K562 (cell line): ENCODE measurements around the gene CXCR5. TPM values are rescaled to one million over a fixed set of nuclear protein-coding genes. Genes with fewer than 3 reads are reported as not detected.

ENCODE experiments used
- AFF1 ChIP-seq, 2 experiments: fragments of 450-650 bp; IDR thresholded peaks; 2 replicates each; pipeline ENCODE4 v1.6.1; 2018; ENCODE audit warnings: mild to moderate bottlenecking in 2 of 2, low read depth in 1 of 2; ENCODE audit not compliant: partially characterized antibody in 2 of 2
- ARHGAP35 ChIP-seq: fragments of 450-650 bp; IDR thresholded peaks from 2 replicates; pipeline ENCODE4 v1.6.1; 2018; ENCODE audit not compliant: partially characterized antibody
- CEBPG ChIP-seq, 3 experiments: fragments of 200-800 bp in 1 of 3; sonication (Bioruptor generic) in 1 of 3; sonication (generic) in 1 of 3; formaldehyde crosslinking in 1 of 3; IDR thresholded peaks in 2 of 3; conservative IDR thresholded peaks in 1 of 3; 2 replicates each; pipeline versions ENCODE4 v1.6.1 to v1.8.0; 2016 to 2022; ENCODE audit warnings: missing compliant biosample characterization in 2 of 3, missing genetic modification characterization in 2 of 3, mild to moderate bottlenecking in 1 of 3, missing genetic modification reagents in 1 of 3
- HCFC1 ChIP-seq: IDR thresholded peaks from 2 replicates; pipeline ENCODE4 v1.6.1; 2012; ENCODE audit warnings: low read depth, low read length, improper control_type of control experiment
- RBBP5 ChIP-seq: fragments of 200-600 bp; sonication (generic); IDR thresholded peaks from 2 replicates; pipeline ENCODE4 v1.6.1; 2012; ENCODE audit warnings: borderline replicate concordance, mild to moderate bottlenecking, low read length, control low read depth, inconsistent platforms; ENCODE audit not compliant: insufficient read depth, poor library complexity, severe bottlenecking
- SFPQ ChIP-seq: fragments of 200-400 bp; formaldehyde crosslinking; IDR thresholded peaks from 2 replicates; pipeline ENCODE4 v1.6.1; 2017; ENCODE audit warnings: mild to moderate bottlenecking, low read depth, low read length, moderate library complexity
- SNAPC5 ChIP-seq: fragments of 250-450 bp; sonication (Bioruptor Pico); IDR thresholded peaks from 2 replicates; pipeline ENCODE4 v1.8.0; 2021; ENCODE audit warnings: moderate library complexity, mild to moderate bottlenecking, inconsistent platforms
- XRCC4 ChIP-seq: IDR thresholded peaks from one replicate; pipeline ENCODE4 v1.6.1; 2011; ENCODE audit not compliant: insufficient read depth, insufficient read length; ENCODE audit errors: extremely low read depth
- ZC3H11A ChIP-seq: IDR thresholded peaks from 2 replicates; pipeline ENCODE4 v1.6.1; 2012; ENCODE audit warnings: low read depth, low read length, improper control_type of control experiment
- ZFP30 ChIP-seq: fragments of 250-450 bp; sonication (Bioruptor Pico); IDR thresholded peaks from 2 replicates; pipeline ENCODE4 v1.8.0; 2022; ENCODE audit warnings: moderate library complexity, mild to moderate bottlenecking, inconsistent platforms, borderline replicate concordance
- ZNF408 ChIP-seq: fragments of 250-450 bp; sonication (Bioruptor Pico); IDR thresholded peaks from 2 replicates; pipeline ENCODE4 v1.4.0; 2020; ENCODE audit warnings: low read depth, mild to moderate bottlenecking, moderate library complexity
- ZNF592 ChIP-seq: fragments of 450-650 bp; IDR thresholded peaks from 2 replicates; pipeline ENCODE4 v1.6.1; 2017; ENCODE audit warnings: antibody characterized with exemption, mild to moderate bottlenecking
- polyA plus RNA-seq, 8 experiments: library from polyadenylated mRNA; depleted of rRNA in 4 of 8; stranded (reverse) in 5 of 8; unstranded in 3 of 8; fragments of >200 nt; fragmentation: Nextera tagmentation in 2 of 8; fragmentation: Illumina TruSeq in 1 of 8; extraction: Ambion mirVana in 2 of 8; extraction: Trizol in 1 of 8; gene quantifications; 2 replicates each; pipeline versions ENCODE4 v1.2.1 to v1.2.3, GENCODE V29; 2011 to 2014; ENCODE audit warnings: inconsistent platforms in 1 of 8, missing spikeins in 1 of 8
- total RNA-seq, 7 experiments: library from RNA; depleted of rRNA in 6 of 7; stranded (reverse); fragments of >200 nt in 6 of 7; fragmentation: Illumina TruSeq in 2 of 7; extraction: Trizol in 2 of 7; gene quantifications; 2 replicates each; pipeline versions ENCODE4 v1.2.1 to v1.2.3, GENCODE V29; 2011 to 2021; ENCODE audit warnings: low replicate concordance in 1 of 7

CXCR5 gene
- total and polyA plus RNA-seq, 9 of the 15 experiments (the other 6 are each of a cell fraction or from before 2014, with no cell fraction given), result 0.03 to 0.06 TPM; not detected in 7

- TF ChIP-seq AFF1 (IDR thresholded peaks at IDR 0.05; ENCODE audit: low read depth in 1 of 2, partially characterized antibody in 2 of 2), result peak in 1 of 2 experiments; percentile 75
- TF ChIP-seq XRCC4, result no peak
- peak; percentile 94; the same call in 1 of the 2 replicates for TF ChIP-seq ZNF592
- no peak for TF ChIP-seq ZC3H11A
- no peak for TF ChIP-seq ZFP30
- peak; percentile 10 for TF ChIP-seq RBBP5
- TF ChIP-seq SFPQ, result no peak
- TF ChIP-seq ZNF408 (CRISPR knock-in tag), result no peak
- TF ChIP-seq ARHGAP35, result no peak
- TF ChIP-seq SNAPC5, result no peak
- no peak for TF ChIP-seq CEBPG (CRISPR knock-in tag; IDR thresholded peaks at IDR 0.05)
- no peak for TF ChIP-seq CEBPG (tag; conservative IDR thresholded peaks at IDR 0.05 in 1 of 2, IDR thresholded peaks at IDR 0.05 in 1 of 2)
- no peak for TF ChIP-seq HCFC1
Observed at GRCh38 chr11:118911880-118912741, 28.4 kb downstream of the CXCR5 start (continued).
